WERI-Rb-1 (cell line): ENCODE results near the gene PRR20G.

ENCODE experiments used
- DNase-seq: peaks from one replicate; pipeline ENCODE4 v3.0.0-alpha.2; 2020
- H3K27ac ChIP-seq: fragments of 250-450 bp; sonication (Bioruptor Pico); 2 replicates; pipeline ENCODE4 v1.5.1; 2020; ENCODE audit warnings: mild to moderate bottlenecking, moderate library complexity
- H3K27me3 ChIP-seq: fragments of 250-450 bp; sonication (Bioruptor Pico); 2 replicates; pipeline ENCODE4 v1.5.1; 2021; ENCODE audit warnings: mild to moderate bottlenecking, low read depth, moderate library complexity; ENCODE audit not compliant: insufficient read depth, severe bottlenecking
- H3K36me3 ChIP-seq: fragments of 250-450 bp; sonication (Bioruptor Pico); 2 replicates; pipeline ENCODE4 v1.5.1; 2020; ENCODE audit warnings: mild to moderate bottlenecking, moderate library complexity
- H3K4me3 ChIP-seq: 2 replicates; pipeline ENCODE4 v1.5.1; 2011; ENCODE audit warnings: low read depth, mild to moderate bottlenecking, control low read depth, low read length
- H3K9me3 ChIP-seq: fragments of 250-450 bp; sonication (Bioruptor Pico); 2 replicates; pipeline ENCODE4 v1.5.1; 2021; ENCODE audit warnings: mild to moderate bottlenecking, moderate library complexity; ENCODE audit not compliant: severe bottlenecking
- TF ChIP-seq, protein P1 (sequence below): IDR thresholded peaks from 2 replicates; pipeline ENCODE4 v1.5.1; 2011; ENCODE audit warnings: low read depth, mild to moderate bottlenecking, control low read depth, inconsistent platforms, low read length

Gene PRR20G

DNA sequence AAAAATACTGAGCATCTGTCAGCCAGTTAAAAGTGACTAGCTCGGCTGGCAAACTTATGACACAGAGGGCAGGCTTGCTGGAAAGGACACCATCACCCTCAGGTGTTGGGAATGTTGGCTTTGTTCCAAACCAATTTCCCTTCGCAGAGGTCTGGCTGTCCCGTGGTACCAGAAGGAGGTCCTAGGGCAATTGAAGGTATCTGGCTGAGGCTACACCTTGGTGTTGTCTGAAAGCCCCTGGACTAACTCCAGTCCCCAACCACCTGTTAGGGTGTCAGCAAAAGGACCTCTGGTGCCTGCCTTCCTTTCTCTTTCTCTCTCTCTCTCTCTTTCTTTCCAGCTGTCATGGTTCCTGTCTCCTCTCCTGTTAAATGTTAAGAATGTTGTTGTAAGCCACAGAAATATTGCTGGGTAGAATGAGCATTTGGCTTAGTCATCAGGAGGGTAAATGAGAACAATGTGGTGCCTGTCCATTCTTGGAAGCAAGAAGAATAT, 12.5 kb downstream of the PRR20G start:
- TF ChIP-seq, protein P1, sequence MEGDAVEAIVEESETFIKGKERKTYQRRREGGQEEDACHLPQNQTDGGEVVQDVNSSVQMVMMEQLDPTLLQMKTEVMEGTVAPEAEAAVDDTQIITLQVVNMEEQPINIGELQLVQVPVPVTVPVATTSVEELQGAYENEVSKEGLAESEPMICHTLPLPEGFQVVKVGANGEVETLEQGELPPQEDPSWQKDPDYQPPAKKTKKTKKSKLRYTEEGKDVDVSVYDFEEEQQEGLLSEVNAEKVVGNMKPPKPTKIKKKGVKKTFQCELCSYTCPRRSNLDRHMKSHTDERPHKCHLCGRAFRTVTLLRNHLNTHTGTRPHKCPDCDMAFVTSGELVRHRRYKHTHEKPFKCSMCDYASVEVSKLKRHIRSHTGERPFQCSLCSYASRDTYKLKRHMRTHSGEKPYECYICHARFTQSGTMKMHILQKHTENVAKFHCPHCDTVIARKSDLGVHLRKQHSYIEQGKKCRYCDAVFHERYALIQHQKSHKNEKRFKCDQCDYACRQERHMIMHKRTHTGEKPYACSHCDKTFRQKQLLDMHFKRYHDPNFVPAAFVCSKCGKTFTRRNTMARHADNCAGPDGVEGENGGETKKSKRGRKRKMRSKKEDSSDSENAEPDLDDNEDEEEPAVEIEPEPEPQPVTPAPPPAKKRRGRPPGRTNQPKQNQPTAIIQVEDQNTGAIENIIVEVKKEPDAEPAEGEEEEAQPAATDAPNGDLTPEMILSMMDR, result no peak
- H3K36me3 ChIP-seq, result no peaks in the 10 kb centered on the region
- DNase-seq, result no peak
- no peaks in the 10 kb centered on the region for H3K27me3 ChIP-seq
- no peak overlapping the region for H3K27ac ChIP-seq
- peaks cover 2% of the 10 kb centered on the region for H3K9me3 ChIP-seq
- no peak overlapping the region for H3K4me3 ChIP-seq

DNA sequence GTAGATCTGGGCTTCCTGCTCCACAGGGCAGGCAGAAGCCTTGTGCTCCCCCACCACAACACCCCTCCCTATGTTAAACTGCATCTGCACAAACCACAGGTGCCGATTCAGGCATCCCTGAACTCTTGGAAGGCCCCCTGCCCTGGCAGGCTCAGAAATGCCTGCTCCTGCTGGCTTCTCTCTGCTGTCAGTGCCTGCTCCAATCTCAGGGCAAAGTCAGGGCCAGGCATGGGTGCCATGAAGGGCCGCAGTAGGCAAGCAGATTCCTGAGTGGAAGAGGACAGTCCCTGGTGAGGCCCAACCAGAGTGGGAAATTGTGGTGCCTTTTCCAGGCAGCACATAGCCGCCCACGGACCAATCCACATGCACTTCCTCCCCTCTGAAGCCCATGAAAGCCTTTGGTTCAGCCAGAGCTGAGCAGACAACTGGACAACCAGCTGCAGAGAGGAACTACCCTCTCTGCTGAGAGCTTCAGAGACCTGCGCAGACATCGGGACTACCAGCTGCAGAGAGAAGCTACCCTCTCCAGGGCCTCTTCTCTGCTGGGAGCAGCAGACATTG, 13.6 kb downstream of the PRR20G start:
- no peak for DNase-seq
- H3K4me3 ChIP-seq, result no peak overlapping the region
- no peak overlapping the region for H3K27ac ChIP-seq
- TF ChIP-seq, protein P1, result no peak
- H3K36me3 ChIP-seq, result no peaks in the 10 kb centered on the region
- no peaks in the 10 kb centered on the region for H3K27me3 ChIP-seq
- H3K9me3 ChIP-seq, result peaks cover 6% of the 10 kb centered on the region

DNA sequence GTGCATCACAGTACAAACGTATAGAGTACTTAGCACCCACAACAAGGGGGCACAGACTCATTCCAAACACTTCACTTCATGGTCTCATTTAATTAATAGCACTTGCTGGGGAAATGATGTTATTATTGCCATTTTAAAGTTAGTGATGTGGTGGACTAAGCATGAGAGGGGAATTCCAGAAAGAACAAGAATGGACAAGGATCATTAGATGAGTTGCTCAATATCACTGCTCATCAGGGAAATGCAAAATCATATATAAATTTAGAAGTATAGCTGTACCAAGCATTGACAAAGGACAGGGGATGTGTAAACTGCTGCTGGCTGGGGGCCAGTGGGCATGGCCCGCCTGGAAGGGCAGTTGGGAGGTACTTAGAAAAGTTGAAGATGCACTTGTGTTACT, 14.6 kb downstream of the PRR20G start:
- TF ChIP-seq, protein P1, result no peak
- H3K27ac ChIP-seq, result no peak overlapping the region
- H3K4me3 ChIP-seq, result no peak overlapping the region
- no peaks in the 10 kb centered on the region for H3K27me3 ChIP-seq
- no peak for DNase-seq
- H3K9me3 ChIP-seq, result peaks cover 12% of the 10 kb centered on the region
- H3K36me3 ChIP-seq, result no peaks in the 10 kb centered on the region

DNA sequence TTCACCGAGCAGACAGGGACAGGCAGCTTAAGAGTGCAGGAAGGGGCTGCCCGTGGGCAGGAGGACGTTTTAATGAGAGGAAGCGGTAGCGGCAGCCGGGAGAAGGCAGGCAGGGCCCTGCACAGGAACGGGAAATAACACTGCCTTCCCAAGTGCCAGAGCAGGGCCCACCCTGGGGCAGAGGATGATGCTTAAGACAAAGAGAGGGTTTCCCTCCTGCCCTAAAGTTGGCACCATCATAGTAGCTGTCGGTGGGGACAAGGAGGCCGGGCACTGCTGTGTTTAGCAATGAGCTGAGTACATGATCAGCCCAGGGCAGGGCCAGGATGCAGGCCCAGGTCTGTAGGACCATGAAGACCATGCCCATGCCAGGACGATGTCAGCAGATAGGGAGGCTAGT, 21.7 kb downstream of the PRR20G start:
- H3K27ac ChIP-seq, result no peak overlapping the region
- H3K4me3 ChIP-seq, result no peak overlapping the region
- TF ChIP-seq, protein P1, result no peak
- H3K36me3 ChIP-seq, result no peaks in the 10 kb centered on the region
- no peaks in the 10 kb centered on the region for H3K27me3 ChIP-seq
- H3K9me3 ChIP-seq, result peaks cover 10% of the 10 kb centered on the region
- DNase-seq, result no peak

DNA sequence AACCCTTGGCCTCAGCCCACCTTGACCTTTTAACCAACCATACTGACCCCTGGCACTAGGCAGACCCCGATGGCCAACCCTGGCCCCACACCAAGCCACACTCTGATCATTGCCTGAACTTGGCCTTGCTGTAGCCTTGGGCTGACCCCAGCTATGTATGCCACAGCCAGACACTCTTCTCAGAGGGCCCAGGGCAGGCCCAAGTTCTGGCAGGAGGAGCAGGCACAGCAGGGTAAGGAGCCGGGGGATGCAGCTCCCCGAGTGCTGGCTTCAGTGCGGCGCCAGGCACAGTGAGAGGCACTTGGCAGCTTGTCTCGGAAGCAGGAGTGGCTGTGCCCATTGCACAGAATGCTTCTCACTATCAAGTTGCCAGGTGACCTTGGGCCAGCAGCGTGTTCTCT, 22.3 kb downstream of the PRR20G start:
- DNase-seq, result no peak
- H3K36me3 ChIP-seq, result no peaks in the 10 kb centered on the region
- no peak overlapping the region for H3K27ac ChIP-seq
- TF ChIP-seq, protein P1, result no peak
- no peaks in the 10 kb centered on the region for H3K27me3 ChIP-seq
- H3K4me3 ChIP-seq, result no peak overlapping the region
- peaks cover 10% of the 10 kb centered on the region for H3K9me3 ChIP-seq
